ENCODE results near the gene PLA2G15.

DNA sequence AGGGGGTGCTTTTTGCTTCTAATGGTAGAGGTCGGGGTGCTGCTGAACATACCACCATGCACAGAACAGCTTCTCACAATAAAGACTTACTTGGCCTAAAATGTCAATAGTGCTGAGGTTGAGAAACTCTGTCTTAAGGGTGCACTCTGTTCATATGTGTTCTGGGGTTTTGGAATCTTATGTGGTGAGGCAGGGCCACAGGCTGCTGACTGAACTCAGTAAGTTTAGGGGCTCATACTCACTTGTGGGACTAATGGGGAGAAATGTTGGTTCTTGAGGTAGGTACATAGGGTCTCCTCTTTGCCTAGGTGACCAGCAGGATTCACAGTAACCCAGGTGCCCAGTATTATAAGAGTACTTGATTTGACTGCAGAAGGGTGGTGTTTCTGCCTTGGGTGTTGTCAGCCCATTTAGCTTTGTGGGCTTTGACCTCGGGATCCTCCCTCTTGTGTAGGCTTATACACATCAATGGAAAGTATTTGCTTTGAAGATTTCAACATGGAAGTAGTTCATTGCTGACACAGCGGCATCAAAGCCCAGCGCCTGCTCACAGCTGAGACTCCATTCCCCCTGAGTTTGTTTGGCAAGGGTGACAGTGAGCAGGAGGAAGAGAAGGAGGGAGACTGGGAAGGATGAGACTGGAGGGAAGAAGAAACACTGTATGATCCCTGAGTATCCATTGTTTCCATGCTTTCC, 36.3 kb downstream of the PLA2G15 start:
- TF ChIP-seq POLR2A (IDR thresholded peaks at IDR 0.05), result no peak
- TF ChIP-seq, protein P1, sequence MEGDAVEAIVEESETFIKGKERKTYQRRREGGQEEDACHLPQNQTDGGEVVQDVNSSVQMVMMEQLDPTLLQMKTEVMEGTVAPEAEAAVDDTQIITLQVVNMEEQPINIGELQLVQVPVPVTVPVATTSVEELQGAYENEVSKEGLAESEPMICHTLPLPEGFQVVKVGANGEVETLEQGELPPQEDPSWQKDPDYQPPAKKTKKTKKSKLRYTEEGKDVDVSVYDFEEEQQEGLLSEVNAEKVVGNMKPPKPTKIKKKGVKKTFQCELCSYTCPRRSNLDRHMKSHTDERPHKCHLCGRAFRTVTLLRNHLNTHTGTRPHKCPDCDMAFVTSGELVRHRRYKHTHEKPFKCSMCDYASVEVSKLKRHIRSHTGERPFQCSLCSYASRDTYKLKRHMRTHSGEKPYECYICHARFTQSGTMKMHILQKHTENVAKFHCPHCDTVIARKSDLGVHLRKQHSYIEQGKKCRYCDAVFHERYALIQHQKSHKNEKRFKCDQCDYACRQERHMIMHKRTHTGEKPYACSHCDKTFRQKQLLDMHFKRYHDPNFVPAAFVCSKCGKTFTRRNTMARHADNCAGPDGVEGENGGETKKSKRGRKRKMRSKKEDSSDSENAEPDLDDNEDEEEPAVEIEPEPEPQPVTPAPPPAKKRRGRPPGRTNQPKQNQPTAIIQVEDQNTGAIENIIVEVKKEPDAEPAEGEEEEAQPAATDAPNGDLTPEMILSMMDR (IDR thresholded peaks at IDR 0.05), result no peak

Data from adrenal gland (tissue), 5 donors.